ENCODE results near the gene EI24.
"Not testable (repeated sequence)": the region's sequence is repeated elsewhere in the genome, so short reads cannot be mapped to it uniquely, and the experiment has no call there.

Gene EI24

GRCh38 chr11:125568970-125569914, at the start of gene EI24:
Gene EI24 (plus strand): TSS chr11:125569477. CDS start chr11:125572528, 3,051 bp downstream.
- DNase-seq (ENCODE audit: low read depth), result peak; percentile 78

DNA sequence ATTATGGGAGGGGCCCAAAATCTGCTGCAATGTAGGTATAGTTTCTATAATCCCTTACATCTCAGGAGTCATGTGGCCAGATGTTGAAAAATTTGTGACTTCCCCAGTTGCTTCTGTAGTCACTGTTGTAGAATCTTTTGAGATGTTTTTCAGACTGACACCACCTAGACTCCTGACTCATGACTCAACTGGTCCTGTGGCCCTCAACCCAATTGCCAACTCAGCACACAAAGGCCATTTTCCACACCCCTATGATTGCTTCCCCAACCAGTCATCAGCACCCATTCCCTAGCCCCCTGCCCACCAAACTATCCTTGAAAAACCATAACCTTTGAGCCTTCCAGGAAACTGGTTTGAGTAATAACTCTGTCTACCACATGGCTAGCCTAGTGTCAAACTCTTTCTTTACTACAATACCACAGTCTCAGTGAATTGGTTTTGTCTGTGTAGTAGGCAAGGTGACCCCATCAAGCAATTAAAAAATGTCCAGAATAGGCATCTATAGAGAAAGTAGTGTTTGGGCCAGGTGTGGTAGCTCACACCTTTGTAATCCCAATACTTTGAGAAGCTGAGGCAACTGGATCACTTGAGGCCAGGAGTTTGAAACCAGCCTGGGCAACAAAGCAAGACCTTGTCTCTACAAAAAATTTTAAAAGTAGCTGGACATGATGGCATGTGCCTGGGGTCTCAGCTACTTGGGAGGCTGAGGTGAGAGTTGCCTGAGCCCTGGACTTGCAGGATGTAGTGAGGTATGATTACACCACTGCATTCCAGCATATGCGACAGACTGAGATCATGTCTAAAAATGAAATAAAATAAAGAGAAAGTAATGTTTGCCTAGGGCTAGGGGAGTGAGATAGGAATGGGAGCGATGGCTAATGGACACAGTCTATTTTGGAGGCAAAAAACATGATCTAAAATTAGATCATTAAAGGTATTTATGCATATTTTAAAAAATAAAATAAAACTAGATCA, 49.1 kb upstream of the EI24 start:
- DNase-seq (ENCODE audit: low read depth), result no peak

DNA sequence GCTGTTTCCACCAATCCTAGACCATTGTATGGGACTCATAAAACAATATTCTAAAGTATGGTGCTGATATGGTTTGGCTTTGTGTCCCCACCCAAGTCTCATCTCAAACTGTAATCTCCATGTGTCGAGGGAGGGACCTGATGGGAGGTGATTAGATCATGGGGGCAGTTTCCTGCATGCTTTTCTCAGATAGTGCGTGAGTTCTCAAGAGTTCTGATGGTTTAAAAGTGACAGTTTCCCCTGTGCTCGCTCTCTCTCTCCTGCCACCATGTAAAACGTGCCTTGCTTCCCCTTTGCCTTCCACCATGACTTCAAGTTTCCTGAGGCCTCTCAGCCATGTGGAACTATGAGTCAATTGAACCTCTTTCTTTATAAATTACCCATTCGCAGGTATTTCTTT, 44.0 kb upstream of the EI24 start:
- no peak for DNase-seq (ENCODE audit: low read depth)

DNA sequence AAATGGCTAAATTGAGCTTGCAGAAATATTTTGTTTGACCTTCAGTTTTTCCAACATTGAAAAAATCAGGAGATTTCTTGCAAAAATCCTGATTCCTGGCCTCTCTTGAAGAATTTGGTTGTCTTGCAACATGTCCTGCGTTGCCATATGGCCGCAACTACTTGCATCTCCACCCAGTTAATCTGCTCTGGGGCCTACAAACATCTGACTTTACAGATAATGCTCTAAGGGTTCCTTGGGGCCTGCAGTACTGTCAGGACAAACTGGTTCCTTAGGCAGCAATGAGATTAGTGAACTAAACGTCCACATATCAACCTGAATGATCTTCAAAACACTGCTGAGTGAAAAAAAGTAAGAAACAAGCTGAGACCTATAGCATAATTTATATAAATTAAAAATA, 36.6 kb upstream of the EI24 start:
- no peak for DNase-seq (ENCODE audit: low read depth)

DNA sequence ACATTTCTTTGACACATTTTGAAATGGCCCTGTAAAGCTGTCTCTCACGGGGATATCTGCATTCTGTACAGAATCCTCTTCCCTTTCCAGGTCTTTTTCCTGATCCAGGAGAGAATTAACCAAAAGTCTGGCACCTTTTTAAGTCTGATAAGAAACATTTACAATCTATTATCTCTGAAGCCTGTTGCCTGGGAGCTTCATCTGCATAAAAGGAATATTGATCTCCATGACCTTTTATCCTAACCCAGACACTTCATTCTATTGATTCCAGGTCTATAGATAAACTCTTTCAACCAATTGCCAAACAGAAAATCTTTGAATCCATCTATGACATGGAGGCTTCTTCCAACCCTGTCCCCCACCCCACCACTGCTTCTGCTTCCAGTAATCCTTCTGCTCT, 33.7 kb upstream of the EI24 start:
- DNase-seq (ENCODE audit: low read depth), result no peak

DNA sequence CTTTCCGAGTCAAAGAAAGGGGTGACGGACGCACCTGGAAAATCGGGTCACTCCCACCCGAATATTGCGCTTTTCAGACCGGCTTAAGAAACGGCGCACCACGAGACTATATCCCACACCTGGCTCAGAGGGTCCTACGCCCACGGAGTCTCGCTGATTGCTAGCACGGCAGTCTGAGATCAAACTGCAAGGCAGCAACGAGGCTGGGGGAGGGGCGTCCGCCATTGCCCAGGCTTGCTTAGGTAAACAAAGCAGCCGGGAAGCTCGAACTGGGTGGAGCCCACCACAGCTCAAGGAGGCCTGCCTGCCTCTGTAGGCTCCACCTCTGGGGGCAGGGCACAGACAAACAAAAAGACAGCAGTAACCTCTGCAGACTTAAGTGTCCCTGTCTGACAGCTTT, 32.4 kb upstream of the EI24 start:
- DNase-seq (ENCODE audit: low read depth), result not testable (repeated sequence)

- no peak for DNase-seq (ENCODE audit: low read depth)
These were observed 26.6 kb upstream of the EI24 start for GRCh38 chr11:125542709-125543108.

- DNase-seq (ENCODE audit: low read depth), result no peak
These were observed 18.5 kb upstream of the EI24 start for GRCh38 chr11:125550780-125551179.

DNA sequence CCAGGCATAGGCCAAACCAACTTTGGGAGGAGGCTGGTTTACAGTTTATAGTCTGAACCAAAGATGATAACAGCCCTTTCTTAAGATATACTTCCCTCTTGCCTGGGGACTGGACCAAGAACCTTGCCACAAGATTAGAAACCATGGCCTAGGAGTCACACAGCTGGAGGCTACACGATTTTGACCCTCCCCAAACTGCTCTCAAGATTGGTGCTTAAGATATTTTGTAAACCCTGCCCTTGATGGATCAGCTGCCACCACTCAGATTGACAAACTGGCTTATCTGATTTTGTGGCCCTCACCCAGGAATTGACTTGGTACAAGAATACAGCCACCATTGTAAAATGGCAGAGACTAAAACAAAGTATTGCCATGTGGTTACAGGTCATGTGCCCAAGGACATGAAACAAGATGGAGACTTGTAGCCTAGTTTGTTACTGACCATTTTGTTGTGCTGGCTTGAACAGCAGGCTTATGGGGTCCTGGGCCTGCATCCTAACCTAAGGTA, 17.4 kb upstream of the EI24 start:
- DNase-seq (ENCODE audit: low read depth), result no peak

GRCh38 chr11:125552927-125553326, 16.4 kb upstream of the EI24 start:
- DNase-seq (ENCODE audit: low read depth), result no peak

GRCh38 chr11:125553357-125553756, 15.9 kb upstream of the EI24 start:
- no peak for DNase-seq (ENCODE audit: low read depth)

- no peak for DNase-seq (ENCODE audit: low read depth)
These were observed 15.2 kb upstream of the EI24 start for GRCh38 chr11:125554038-125554437.

DNA sequence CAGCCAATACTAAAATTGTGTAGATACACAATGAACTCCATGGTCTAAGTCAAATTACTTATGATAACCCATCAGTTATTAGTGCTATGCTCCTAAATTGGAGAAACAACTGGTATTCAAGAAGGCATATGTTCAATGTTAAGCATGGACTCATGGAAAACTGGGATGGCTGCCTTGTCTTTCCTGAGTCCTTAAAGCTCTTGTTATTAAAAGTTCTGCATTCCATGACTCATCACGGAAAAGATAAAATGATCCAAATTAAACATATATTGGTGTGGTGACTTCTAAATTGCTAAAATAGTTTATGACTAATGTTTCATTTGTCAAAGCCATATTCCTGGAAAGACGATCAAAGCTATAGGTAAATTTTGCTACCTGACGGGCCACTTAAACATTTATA, 9.4 kb upstream of the EI24 start:
- no peak for DNase-seq (ENCODE audit: low read depth)

DNA sequence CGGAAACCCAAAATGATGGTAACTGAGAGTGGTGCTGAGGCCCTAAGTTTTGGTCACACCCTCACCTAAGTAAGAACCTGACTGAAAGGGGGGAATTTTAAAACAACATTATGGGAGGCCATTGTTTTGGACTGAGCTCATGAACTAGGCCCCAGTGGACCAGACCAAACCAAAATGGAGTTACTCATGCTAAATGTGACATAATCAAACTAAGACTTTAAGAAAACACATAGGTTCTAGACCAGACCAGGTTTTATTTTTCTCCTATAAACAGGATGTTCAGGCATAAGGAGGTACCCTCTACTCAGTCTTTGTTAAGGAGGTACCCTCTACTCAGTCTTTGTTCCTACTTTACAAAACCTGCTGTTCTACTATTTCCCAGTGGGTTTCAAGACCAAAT, 7.4 kb upstream of the EI24 start:
- no peak for DNase-seq (ENCODE audit: low read depth)

DNA sequence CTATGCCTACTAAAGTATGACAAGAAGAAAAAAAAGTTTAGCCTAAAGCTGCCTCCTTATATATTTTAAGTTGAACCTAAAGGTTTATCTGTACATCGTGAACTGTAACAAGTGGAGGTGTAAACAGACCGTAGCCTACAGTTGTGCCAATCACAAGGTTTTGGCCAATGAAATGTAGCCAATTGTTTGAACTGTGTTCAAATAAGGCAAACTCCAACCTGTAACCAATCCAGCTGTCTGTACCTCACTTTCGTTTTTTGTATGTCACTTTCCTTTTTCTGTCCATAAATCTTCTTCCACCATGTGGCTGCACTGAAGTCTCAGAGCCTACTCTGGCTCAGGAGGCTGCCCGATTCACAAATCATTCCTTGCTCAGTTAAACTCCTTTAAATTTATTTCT, 6.8 kb upstream of the EI24 start:
- DNase-seq (ENCODE audit: low read depth), result no peak

GRCh38 chr11:125564357-125564756, 4.9 kb upstream of the EI24 start:
- DNase-seq (ENCODE audit: low read depth), result no peak

DNA sequence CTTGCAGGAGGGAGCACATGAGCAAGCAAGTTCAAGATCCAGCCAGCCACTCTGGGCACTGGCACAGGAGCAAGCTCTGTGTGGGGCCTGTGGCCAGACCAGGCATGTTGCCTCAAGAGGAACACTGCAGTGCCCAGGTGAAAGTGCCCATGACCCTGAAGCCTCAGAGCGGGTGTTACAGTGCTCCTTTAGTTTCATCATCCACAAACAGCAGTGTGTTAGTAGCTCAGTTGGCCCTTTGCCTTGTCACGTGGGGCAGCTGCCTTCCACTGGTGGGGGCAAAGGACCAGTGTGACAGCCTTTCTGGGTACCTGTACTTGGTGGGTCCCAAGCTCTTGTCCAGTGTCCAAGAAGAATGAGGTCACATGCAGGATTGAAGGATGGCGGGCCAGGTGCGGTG, 3.0 kb upstream of the EI24 start:
- no peak for DNase-seq (ENCODE audit: low read depth)

DNA sequence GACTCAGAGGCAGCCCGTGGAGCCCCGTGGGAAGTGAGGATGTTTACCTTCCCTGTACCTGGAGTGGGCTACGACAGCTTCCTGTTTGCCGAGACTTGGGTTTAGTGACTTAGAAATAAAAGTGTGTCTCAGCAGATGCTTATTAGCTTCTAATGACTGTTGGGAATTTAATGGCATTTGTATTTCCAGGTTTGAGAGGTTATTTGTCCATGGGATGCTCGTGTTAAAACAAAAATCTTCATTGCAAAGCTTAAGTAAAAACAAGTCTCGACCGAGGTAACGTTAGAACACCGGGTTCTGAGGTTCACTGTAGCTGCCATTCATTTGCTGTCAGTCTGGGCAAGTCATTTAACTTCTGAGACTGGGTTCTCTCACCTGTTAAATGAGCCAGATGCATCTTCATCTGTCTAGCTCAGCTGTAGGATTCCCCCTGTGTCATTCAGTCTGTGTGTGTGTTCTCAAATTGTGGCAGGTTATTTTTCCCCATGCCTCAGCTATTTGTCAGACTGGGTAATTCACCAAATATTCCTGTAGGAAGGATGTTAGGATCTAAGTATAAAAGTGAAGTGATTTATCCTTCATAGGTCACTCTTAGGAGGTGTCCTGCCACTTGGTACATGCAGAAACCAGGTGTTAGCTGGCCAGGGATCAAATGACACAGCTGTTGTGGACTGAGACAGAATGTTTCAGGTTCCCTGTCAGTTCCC, 791 bp downstream of the EI24 start:
- DNase-seq (ENCODE audit: low read depth), result no peak

DNA sequence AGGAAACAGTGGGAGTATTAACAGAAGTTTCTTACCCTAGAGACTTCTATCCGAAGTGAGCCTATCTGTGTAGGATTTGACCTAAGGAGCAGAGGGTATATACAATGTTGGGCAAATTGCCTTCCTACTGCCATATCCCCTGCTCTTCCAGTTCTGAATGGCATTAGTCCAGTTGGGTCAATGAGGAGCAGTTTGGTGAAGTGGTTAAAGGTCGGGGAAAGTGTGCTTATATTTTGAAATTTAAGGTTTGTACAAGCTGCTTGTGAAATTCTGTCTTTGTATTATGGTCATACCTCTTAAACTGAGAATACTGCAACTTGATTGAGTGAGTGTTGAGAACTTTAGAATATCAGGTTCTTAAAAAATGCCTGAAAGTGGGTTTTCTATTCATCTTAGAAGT, 1.7 kb downstream of the EI24 start:
- DNase-seq (ENCODE audit: low read depth), result no peak

- no peak for DNase-seq (ENCODE audit: low read depth)
These were observed 3.6 kb downstream of the EI24 start for GRCh38 chr11:125572916-125573315.

GRCh38 chr11:125577181-125577580, 7.9 kb downstream of the EI24 start:
- DNase-seq (ENCODE audit: low read depth), result not testable (repeated sequence)

DNA sequence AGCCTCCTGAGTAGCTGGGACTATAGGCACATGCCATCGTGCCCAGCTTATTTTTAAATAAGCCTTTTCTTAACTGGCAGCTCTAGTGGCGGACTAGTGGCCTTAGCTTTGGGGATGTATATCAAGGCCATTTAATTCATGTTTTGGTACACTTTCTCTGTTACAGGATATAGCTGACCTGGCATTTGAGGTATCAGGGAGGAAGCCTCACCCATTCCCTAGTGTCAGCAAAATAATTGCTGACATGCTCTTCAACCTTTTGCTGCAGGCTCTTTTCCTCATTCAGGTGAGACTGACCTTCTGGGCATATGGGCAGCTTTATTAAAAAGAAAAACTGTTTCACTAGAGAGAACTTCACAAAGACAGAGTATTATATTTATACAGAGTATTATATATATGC, 9.5 kb downstream of the EI24 start:
- DNase-seq (ENCODE audit: low read depth), result no peak

Data from T-helper 22 cell (primary cell).